Activated CD4-positive, alpha-beta T cell treated with anti-CD3 and anti-CD28 coated beads, Interleukin-2, Interleukin-4, amounts not matched to agents 100 ng/mL and 50 ng/mL, durations not matched to agents 16 hours and 8 hours (primary cell): ENCODE measurements around the gene EPN2.
"Not testable (repeated sequence)": the region's sequence is repeated elsewhere in the genome, so short reads cannot be mapped to it uniquely, and the experiment has no call there.

Source experiments
- DNase-seq: peaks from one replicate; pipeline ENCODE4 v3.0.0-alpha.2; 2020; ENCODE audit warnings: low spot score

The EPN2 gene

DNA sequence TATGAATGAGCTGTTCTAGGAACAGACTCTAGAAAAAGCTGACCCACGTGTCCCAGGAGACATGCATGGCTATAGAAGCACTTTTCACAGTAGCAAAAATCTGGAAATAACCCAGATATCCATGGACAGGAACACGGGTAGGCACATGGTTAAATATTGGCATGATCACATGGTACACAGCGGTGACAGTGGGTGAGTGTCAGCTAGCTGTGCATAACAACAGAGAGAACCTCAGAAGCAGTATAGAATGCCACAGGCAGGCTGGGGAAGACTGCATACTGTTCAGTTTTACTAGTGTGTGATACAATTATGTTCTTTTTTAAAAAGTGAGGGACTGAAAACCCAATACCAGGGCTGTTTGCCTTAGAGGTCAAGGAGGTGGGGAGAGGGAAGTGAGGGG lies 31.4 kb downstream of the EPN2 start:
- no peak for DNase-seq

DNA sequence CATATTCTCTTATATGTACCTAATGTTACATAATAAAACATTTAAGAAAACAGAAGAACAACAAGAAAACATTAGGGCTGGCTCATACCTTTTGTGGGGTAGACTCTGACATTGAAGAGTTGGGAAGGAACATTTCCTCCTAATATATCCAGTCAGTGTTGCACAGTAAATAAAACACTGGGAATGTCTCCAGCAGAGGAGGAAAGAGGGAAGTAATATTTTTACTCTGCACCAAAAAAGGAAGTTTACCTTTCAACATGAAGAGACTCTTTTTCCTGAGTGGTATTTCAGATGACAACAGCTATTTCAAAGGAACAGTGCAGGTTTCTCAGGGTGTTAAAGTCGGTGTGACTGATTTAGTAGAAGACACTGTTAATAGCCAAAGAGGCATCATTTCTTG lies 31.9 kb downstream of the EPN2 start:
- no peak for DNase-seq

DNA sequence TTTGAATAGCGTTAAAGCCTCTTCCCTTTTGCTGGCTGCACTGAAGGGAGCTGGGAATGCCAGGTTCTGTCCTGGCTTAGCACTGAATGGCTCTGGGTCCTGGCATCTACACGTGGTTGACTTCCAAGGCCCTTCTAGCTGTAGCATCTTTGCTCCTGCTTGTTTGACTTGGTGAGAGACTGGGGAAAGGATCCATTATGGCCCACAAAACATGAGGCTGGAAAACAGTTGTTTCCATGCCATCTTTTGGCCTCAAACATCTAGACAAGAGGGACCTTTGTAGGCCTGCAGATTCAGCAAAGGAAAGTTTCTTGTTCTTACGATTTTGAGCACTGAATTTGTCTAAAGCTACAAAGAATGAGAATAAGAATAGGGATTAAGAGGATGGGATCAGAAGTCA lies 32.5 kb downstream of the EPN2 start:
- DNase-seq = no peak

DNA sequence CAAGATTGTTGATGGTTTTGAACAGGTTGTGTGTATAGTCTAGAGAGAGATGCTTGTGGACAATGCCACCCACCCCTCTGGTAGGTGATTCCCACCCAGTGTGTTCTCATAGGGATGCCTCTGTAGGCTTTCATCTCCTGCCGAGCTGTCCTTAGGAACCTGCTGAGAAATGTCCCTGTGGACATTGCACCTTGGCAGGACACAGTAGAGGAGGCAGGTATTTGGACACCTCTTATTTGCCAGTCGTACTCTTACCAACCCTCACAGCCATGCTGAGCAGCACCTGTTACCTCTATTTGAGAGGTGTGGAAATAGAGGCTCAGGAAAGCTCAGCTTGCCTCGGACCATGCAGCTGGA lies 33.2 kb downstream of the EPN2 start:
- no peak for DNase-seq

DNA sequence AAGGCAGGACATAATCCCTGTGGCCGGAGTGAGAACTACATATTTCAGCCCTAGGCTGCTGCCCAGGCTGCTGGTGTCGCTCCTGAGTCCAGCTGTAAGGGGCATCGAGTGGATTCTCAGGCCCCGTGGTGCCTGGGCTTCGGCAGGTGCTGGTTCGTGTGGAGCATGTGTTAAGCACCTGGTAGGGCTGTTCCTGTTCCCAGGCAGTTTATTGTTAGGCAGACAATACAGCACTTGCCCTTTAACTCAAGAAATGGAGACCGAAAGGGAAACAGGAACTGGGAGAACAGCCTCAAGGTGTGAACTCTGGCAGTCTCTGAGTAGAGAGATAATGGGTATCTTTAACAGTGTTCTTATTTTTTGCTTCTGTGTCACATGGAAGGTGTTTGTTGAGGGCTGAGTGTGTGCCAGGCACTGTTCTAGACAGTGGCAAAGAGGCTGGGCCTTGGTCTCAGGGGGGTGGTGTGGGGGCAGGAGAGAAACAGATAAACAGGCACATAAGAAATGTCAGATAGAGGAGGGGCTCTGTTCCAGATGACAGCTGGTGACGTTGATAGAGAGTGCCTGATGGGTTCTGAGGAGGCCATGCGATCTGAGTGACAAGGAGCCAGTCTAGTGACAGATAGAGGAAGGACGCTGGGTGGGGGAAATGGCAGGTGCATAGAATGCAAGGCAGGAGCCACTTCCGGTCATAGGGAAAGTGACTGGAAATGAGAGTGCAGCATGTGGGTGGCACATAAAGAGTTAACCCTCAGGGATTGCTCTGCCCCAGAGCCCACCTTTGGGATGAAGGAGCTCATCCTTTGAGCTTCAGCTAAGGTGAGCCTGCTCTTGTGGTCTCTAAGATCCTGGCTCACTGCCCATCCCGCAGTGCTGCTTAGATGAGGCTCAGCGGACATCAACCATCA lies 33.8 kb downstream of the EPN2 start:
- DNase-seq = no peak

DNA sequence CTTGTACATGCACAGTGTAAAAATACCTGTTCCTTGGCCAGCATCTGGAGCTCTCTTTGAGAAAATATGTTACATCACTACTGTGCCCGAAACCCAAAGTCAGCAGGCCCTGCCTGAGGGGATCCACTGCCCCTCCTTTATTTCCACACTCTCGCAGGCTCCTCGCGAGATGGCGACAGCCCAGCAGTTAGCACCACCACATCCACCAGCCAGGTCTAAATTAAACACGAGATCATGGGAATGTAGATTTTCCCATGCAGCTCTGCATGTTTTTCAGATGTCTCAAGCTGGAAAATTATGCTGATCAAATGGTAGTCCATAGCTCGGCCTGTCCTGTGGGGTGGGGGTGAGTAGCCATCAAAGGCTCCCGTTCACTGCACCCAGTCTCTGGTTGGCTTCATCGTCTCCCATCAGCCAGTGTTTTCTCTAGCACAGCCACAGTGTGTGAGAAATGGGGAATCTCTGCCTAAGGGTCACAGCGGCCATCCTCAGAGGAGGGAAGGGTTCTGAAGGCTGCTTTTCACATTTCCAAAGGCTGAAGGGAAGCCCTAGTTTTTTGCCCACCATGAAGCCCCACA lies 34.7 kb downstream of the EPN2 start:
- DNase-seq = no peak

DNA sequence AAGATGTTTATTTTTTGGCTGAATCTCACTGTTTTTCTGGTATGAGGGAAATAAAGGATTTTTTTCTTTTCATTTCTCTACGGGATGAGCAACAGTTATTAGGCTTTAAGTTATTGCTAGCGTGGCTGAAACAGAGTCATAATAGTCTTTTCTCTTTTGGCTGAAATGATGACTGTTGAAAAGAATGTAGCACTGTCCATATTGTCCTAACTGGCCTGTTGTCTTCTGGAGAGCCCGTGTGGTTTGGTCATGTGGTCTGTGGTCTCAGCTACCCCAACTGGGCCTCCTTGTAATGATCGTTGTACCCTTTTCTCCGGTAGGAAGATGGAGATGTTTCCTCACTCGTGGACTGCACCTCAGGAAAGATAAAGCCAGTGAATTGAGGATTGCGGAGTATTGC lies 36.6 kb downstream of the EPN2 start:
- no peak for DNase-seq

DNA sequence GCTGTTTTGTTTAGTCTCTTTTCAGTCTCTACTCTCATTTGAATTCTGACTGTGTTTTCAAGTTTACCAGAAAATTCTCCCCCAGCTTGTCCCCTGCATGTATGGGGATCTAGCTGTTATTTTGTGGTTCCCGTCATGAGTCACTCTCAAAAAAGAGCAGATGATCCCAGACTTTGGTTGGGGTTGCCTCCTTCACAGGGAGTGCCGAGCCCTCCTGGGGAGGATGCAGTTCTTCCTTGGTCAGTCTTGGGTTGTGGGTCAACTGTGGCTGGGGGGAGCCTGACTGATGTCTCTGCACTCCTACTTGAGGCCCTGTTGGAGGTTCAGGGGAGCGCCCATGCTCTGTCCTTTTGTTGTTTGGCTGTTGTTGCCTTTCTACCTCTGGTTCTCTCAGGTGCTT lies 37.7 kb downstream of the EPN2 start:
- DNase-seq = no peak

DNA sequence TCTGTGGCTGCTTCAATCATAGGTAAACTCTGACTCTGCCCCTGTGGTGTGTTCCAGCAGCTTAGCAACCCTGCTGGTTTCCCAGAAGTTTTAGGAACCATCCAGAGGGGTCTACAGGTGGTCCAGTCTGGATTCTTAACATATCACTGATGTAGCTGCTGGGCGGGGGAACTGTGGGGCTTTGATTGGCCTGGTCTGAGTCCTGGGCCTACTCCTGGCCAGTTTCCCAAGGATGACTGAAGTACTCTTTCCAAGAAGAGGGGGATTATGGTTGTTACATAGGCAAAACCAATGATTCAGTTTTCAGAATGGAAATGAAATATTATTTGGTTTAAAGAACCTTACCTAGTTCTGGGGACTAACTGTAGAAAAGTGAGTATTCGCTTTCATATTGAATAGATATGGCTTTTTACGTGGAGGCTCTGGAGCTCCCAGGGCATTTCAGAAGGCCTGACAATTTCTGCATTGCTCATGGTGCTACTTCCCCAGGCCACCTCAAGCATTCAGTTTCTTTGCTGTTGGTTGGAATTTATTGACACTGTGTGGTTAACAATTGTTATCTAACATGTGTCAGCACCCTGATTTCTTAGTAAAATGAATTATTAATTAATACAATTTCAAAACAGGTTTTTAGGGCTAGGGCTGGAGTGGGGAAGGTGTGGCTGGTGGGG lies 38.4 kb downstream of the EPN2 start:
- DNase-seq = peak; percentile 27

DNA sequence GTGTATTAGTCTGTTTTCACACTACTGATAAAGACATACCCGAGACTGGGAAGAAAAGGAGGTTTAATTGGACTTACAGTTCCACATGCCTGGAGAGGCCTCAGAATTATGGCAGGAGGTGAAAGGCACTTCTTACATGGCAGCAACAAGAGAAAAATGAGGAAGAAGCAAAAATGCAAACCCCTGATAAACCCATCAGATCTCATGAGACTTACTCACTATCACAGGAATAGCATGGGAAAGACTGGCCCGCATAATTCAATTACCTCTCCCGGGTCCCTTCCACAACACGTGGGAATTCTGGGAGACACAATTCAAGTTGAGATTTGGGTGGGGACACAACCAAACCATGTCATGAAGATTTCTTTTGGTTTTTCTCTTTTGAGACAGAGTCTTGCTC lies 41.1 kb downstream of the EPN2 start:
- not testable (repeated sequence) for DNase-seq

DNA sequence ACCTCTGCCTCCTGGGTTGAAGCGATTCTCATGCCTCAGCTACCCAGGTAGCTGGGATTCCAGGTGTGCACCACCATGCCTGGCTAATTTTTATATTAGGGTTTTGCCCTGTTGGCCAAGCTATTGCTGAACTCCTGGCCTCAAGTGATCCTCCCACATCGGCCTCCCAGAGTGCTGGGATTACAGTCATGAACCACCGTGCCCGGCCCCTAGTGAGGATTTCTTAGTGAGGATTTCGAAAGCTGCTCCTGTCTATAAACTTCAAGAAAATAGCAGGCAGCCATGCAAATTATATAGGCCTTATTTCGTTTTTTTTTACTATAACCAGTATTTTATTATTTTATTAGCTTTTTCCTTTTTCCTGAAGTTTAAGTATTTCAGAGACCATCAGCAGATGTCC lies 41.6 kb downstream of the EPN2 start:
- no peak for DNase-seq

DNA sequence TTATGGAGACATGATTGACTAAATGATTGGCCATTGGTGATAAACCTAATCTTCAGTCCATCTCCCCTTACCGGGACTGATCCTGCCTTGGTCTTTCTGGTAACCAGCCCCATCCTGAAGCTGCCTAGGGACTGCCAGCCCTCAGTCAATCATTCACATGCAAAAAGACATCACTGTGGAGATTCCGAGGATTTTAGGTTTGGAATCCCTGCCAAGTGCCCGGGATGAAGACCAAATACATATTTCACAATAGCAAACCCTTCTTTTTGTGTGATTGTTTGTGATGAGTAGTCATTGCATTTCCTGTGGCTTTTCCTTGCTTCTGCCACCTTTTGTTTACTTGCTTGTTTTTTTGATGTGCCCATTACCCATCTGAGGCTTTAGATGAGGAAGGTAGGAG lies 44.0 kb downstream of the EPN2 start:
- DNase-seq = no peak

DNA sequence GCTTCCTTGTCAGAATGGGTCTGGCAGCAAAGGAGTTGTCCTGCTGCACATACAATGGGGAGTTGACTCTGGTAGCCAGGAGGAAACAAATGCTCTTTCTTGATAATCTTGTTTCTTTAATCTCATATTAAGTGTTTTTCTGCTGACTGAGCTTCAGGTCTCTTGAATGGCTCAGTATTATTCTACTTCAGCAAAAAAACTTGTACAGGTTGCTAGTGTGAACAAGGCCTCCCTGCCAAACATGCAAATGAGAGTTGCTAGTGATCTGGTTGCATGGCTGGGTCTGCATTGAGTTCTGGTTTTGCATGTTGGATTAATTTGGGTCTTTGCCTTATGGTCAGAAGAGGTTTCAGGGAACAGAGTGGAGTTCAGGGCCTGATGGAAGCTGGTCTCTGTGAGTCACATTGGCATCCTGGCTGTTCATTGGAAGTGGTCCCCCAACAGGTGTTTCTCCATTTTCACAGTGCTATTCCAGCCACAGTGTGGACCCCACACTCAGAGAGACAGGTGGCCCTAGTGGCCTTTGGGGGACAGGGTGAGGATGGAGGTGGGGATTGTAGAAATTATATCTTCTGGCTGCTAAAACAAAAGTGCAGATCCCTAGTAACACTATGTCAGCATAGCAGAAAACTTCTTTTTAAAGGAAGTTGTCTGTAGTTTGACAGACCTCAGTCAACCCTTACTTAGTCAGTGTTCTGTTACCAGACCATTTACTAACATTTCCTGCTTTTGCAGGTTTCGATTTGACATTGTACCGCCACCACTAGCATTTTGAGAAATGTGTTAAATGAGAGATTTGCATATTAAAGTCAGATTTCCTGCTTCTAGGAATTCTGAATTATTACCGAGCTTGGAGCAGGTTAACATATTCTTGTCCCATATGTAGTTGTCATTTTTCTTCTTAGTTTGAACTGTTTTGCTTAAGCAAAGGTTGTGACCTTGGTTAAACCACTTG lies 47.1 kb downstream of the EPN2 start:
- DNase-seq = peak; percentile 72

DNA sequence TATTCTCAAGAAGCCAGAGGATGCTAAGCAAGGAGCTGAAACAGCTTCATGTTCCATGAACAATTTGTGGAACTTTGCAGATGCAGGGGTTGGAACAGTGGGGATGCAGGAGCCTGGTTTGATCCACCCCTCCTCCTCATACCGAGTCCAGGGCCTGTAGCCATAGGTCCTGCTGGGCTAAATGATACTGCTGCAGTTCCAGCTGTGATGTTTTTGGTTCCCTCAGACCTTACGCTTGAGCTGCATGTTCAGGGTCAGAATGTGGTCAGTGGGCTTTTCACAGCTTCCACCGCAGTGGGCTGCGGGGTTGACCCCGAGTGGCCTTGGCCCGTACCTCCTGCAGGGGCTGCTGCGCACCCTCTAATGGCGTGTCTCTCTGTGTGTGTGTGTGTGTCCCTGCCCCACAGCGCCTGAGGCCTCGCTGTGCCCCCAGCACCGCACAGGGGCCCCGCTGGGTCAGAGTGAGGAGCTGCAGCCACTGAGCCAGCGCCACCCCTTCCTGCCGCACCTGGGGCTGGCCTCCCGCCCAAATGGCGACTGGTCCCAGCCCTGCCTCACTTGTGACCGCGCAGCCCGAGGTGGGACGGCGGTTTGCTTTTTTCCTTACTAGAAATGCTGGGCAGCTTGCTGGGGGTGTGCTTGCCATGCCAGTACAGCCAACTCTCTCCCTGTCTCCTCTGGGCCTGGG lies 48.2 kb downstream of the EPN2 start:
- DNase-seq = no peak

DNA sequence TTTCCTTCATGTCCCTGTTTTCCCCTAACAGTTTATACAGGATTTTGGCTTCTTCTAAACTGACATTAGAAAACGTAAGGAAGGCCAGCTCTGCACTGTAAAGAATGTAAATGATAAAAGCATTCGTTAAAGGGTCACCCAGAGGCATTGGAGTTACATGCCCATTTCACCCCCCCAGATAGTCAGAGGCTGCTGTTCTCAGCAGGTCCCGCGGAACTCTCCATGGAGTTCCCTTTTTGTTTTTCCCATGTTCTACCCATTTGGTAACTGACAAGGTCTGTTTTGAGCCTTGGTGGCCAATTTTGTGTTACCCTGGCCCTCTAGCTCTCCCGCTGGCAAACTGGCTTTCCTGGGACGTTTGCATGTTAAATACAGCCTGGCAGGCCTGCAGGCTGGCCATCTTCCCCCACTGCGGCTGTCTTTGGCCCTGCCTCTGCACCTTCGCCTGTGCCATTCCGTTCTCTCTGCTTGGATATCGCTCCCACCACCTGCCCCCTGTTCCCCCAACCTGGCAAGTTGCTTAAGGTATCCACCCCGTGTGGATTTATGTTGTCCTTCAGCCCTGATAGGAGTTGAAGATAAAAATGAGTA lies 49.7 kb downstream of the EPN2 start:
- no peak for DNase-seq

DNA sequence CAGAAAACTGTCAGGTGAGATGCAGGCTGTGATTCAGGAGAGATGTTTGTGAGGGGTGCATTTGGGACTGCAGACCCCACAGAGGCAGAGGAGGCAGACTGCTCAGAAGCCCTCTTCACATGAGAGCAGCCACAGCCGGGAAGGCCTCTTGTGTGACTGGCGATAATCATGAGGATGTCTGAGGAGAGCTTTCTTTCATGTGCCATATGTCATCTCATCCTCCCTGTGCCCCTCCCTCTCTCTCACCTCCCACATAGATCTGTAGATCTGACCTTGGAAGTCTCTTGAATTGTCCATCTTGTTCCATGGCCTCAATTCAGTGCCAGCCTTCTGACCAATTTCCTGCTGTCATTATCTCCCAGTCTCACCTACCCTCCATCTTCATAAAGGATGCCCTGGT lies 50.5 kb downstream of the EPN2 start:
- no peak for DNase-seq

DNA sequence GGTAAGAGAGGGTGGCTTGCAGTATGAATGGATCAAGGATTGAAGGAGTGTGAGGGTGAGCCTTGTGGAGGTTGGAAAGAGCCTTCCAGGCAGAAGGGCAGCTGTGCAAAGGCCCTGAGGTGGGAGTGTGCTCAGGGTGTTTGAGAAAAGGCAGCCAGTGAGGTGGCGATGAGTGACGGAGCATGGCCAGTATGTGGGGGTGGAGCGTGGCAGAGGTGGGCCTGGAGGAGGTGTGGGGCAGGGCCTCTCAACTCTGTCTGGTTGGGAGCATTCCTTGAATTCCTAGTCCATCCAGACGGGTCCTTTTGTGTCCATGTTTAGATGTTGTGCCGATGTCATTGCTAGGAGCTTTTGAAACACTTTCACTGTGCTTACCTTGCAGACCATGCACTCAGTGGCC lies 51.3 kb downstream of the EPN2 start:
- DNase-seq = no peak

DNA sequence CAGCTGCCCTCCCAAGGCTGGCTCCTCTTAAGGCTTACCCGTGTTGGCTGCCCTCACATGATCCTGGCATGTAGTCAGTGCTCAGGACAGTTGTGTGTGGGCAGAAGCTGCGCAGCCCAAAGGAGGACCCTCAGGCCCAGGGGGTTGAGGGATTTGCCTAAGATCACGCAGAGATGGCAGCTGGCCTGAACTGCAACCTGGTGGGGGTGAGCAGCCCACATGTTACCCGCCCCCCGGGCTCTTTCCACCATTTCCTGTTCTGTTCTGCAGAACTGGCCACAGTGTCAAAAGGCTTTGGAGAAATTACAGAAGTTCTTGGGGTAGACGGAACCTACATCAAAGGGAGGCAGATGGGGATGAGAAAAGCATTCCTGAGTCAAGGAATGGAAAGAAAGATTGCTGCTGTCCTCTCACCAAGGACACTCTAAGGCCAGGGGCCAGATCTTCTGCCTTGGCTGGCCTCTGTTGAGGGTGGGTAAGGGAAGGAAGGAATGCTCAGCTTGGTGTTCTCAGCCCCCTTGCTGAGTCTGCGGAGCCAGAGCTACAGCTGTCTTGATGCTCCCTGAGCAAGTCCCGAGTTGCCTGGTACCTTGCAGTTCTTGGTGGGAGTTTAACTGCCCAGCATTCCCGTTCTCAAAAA lies 53.0 kb downstream of the EPN2 start:
- DNase-seq = no peak

DNA sequence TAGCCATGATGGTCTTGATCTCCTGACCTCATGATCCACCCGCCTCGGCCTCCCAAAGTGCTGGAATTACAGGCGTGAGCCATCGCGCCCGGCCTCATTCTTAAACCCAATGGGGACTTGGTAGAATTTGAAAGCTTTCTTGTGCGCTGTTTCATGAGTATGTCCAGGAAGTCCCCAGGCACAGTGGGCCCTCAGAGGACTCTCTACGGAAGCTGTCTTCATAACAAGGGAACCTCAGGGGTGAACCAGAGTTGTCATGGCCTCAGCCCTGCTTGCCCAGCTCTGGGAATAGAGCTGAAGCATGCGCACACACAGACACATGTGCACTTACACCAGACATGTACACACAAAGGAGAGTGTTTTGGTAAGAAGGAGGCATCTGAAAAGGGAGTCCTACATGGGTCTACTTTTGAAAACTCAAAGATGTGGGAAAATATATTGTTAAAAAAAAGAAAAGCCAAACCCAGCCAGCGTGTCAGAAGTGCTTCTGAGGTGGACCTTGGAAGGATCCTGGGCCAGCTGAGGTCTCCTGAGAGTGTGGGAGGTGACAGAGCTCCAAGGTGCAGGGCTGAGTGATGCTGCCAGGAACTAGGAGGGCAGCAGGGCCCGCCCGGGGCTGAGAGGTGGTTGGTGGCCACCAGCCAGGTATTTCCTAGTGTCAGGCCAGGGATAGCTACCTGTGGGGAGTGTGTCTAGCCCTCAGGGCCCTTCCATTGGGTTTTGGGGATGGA lies 54.6 kb downstream of the EPN2 start:
- DNase-seq = no peak

DNA sequence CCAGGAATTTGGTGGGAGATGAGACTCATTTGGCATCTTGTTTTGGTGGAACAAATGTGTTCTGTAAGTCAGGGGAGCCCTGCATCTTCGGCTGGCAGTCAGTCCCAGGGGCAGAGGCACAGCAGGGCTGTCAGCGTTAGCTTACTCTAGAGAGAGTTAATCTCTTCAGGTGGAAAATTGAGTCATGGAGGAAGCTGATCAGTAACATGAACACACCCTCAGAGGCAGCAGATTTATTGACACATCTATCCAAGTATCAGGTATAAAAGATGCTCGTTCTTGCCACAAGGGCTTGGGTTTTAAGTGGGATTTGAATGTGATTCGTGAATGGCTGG lies 55.2 kb downstream of the EPN2 start:
- DNase-seq = no peak
